Hepatocyte (in vitro differentiated cells): ENCODE data around the gene ATP13A2.

Source experiments
- CTCF ChIP-seq: fragments of 200-600 bp; sonication (generic); IDR thresholded peaks from 2 replicates; pipeline ENCODE4 v1.5.1; 2016; ENCODE audit warnings: antibody characterized with exemption, mild to moderate bottlenecking; ENCODE audit not compliant: poor library complexity
- EZH2 ChIP-seq: fragments of 200-600 bp; sonication (generic); IDR thresholded peaks from 2 replicates; pipeline ENCODE4 v1.6.1; 2016; ENCODE audit warnings: antibody characterized with exemption, mild to moderate bottlenecking, borderline replicate concordance
- EZH2phosphoT487 ChIP-seq: fragments of 200-600 bp; sonication (generic); IDR thresholded peaks from one replicate; pipeline ENCODE4 v1.6.1; 2018; ENCODE audit warnings: antibody characterized with exemption, mild to moderate bottlenecking, low read depth, moderate library complexity; ENCODE audit not compliant: unreplicated experiment, severe bottlenecking

- no peak for TF ChIP-seq EZH2
- no peak for TF ChIP-seq CTCF
- TF ChIP-seq EZH2phosphoT487: no peak
Observed at GRCh38 chr1:16980473-16981268, 31.1 kb downstream of the ATP13A2 start, which contains the start of gene MFAP2.
